Stimulated activated CD4-positive, alpha-beta T cell treated with anti-CD3 and anti-CD28 coated beads, Interleukin-1b, Interleukin-23, amount 100 ng/mL, for 48 hours (primary cell): ENCODE measurements around the gene ALDH7A1.
"Not testable (repeated sequence)": the region's sequence is repeated elsewhere in the genome, so short reads cannot be mapped to it uniquely, and the experiment has no call there.

Experiments
- DNase-seq: peaks from one replicate; pipeline ENCODE4 v3.0.0-alpha.2; 2020

The ALDH7A1 gene

DNA sequence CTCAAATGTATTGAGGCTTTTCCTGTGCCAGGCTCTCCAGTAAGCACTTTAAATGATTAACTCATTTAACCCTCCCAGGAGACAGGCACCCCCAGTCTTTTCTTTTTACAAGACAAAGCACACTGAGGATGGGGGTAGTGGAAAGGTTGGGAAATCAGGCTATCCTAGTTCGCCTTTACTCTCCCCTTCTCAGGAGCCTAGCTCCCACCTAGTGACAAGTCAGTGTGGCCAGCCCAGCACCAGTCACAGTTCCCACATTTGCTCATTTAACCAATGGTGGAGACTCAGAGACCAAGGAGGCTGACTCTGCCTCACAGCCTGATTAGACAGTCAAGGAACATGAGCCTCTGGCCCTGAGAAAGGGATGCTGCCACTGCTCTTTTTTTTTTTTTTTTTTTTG lies 3.5 kb downstream of the ALDH7A1 start:
- DNase-seq = no peak

DNA sequence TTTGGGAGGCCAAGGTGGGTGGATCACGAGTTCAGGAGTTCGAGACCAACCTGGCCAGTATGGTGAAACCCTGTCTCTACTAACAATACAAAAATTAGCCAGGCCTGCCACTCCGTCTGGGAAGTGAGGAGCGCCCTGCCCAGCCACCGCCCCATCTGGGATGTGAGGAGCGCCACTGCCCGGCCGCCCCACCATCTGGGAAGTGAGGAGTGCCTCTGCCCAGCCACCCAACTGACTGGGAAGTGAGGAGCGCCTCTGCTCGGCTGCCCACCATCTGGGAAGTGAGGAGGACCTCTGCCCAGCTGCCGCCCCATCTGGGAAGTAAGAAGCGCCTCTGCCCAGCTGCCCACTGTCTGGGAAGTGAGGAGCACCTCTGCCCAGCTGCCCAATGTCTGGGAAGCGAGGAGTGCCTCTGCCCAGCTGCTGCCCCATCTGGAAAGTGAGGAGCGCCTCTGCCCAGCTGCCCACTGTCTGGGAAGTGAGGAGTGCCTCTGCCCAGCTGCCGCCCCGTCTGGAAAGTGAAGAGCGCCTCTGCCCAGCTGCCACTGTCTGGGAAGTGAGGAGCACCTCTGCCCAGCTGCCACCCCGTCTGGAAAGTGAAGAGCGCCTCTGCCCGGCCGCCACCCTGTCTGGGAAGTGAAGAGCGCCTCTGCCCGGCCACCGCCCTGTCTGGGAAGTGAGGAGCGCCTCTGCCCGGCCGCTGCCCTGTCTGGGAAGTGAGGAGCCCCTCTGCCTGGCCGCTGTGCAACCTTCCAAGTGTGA lies 5.3 kb downstream of the ALDH7A1 start:
- DNase-seq = no peak

DNA sequence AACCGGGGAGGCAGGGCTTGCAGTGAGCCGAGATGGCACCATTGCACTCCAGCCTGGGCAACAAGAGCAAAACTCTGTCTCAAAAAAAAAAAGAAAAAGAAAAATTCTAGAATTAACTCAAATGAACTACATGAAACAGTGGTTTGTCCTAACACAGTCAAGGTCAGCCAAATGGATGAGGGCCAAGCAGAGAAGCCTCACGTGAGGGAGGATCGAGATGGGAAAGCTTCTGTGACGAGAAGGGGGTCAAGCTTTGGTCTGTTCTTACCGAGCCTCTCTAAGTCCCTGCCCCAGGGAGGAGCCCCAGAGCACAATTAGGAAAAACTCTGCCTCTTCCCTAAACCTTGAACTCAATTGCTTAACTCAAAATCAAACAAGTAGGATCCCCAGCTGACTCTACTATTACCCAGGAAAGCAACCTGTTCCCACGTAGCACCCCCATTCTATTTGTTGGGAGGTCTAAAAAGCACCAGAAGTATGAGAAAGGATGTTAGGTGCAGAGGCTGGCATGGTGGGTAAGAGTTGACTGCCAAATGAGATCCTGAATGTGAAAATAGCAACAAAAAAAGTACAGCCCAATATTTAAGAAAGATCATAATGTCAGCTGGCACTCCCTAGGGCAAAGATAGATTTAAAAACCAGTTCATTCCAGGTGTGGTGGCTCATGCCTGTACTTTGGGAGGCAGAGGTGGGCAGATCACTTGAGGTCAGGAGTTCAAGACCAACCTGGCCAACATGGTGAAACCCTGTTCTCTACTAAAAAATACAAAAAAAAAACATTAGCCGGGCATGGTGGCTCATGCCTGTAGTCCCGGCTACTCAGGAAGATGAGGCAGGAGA lies 7.2 kb downstream of the ALDH7A1 start:
- no peak for DNase-seq

DNA sequence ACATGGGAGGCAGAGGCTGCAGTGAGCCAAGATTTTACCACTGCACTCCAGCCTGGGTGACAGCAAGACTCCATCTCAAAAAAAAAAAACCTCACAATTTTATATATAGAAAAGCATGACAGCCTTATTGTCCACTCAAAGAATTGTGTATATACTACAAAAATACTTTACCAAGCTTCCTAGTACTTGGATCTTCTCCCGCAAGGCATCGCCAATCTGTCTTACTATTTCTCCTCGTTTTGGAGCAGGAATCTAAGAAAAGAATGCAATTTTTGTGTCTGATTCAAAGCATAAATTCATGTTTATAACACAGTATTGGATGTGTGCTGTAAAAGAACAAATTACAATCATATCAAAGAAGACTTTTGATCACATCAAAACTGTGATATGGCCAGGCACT lies 11.3 kb downstream of the ALDH7A1 start:
- no peak for DNase-seq

DNA sequence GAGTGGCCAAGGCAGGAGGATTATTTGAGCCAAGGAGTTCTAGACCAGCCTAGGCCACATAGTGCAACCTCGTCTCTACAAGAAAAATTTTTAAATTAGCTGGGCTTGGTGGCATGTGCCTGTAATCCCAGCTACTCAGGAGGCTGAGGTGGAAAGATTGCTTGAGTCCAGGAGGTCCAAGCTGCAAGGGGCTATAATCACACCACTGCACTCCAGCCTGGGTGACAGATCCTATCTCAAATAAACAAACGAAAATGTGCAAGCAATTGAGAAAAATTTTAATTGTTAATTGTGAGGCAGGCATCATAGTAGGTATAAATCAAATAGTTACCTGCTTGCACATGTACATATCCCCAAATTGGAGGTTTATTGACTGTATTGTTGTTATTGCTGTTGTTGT lies 15.3 kb downstream of the ALDH7A1 start:
- no peak for DNase-seq

DNA sequence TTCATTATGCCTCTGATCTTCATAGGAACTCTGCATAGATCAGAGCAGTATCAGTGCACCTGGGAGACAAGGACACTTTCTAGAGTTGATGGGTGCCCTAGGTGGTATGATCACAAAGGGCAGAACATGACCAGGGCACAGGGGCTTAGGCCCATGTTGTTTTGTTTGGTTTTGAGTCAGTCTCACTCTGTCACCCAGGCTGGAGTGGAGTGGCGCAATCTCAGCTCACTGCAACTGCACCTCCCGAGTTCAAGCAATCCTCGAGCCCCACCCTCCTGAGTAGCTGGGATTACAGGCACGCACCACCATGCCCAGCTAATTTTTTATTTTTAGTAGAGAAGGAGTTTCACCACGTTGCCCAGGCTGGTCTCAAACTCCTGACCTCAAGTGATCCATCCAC lies 17.6 kb downstream of the ALDH7A1 start:
- no peak for DNase-seq

DNA sequence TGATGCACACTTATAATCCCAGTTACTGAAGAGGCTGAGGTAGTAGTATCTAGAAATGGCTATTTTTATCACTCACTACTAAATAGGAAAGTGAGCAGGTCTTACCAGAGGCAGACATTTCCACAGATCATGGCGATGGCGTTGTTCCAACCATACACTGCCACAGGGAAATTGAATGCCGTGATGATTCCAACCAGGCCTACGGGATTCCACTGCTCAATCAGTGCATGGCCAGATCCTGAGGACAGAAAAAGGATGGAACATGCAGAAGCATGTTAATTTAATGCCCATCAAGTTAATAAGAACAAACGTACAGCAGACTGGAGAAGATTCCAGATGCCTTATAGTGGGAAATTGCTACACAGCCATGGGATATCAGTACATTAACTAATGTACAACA lies 18.0 kb downstream of the ALDH7A1 start:
- DNase-seq = no peak

DNA sequence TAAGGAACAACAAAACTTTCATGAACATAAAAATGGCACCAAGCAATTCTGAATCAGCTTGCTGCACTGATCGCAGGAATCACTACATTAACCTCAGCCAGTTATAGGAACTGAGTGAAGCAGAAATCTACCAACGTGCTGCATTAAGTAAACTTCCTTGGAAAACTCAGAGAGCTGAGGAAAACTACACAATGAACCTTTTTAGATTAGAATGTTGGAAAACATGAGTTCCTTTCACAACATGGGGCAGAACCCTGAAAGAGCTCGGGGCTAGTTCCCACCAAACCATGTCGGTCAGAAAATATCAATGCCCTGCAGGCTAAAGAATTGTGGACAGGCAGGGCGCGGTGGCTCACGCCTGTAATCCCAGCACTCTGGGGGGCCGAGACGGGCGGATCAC lies 19.4 kb downstream of the ALDH7A1 start:
- DNase-seq = no peak

DNA sequence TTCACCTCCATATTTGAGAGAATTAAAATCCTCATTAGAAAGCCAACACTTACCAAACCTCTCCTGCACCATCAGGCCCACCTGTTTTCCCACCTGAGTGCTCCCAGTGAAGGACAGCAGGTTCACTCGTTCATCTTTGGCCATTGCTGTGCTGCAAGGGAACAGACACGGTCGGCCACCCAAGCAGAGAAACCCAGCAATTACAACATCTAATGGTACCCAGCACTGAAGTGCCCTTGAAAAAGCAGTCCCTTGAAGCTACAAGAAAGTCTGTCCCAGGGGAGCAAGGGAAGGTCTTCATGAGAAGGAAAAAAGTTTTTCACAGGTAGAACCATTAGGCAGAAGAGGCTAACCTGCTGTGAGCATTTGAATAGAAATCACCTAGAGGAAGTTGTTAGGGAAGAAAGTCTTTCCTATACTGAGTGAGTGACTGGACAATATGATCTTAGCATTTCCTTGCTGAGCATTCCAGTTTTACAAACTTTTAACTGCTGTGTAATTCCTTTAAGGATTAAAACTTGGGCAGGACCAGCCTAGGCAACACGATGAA lies 26.7 kb downstream of the ALDH7A1 start:
- no peak for DNase-seq

DNA sequence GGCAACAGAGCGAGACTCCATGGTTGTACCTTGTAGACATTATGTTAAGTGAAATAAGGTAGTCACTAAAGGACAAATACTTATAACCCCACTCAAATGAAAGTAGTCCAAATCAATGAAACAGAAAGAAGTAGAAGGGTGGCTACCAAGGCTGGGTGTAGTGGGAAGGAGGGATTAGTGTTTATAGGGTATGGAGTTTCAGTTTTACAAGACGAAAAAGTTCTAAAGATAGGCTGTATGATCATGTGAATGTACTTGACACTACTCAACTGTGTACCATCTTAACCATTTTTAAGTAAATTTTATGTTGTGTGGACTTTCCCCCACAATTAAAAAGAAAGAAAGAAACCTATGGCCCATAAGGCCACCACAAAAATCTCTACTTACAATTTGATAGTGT lies 32.2 kb downstream of the ALDH7A1 start:
- no peak for DNase-seq

DNA sequence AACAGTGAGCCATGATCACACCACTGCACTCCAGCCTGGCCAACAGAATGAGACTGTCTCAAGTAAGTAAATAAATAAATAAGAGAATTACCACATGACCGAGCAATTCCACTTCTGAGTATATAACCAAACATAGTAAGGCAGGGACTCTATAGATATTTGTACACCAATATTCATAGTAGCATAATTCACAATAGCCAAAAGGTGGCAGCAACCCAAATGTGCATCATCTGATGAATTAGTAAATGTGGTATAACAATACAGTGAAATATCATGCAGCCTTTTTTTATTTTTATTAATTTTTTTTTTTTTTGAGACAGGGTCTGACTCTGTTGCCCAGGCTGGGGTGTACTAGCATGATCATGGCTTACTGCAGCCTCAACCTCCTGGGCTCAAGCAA lies 33.1 kb downstream of the ALDH7A1 start:
- DNase-seq = no peak

DNA sequence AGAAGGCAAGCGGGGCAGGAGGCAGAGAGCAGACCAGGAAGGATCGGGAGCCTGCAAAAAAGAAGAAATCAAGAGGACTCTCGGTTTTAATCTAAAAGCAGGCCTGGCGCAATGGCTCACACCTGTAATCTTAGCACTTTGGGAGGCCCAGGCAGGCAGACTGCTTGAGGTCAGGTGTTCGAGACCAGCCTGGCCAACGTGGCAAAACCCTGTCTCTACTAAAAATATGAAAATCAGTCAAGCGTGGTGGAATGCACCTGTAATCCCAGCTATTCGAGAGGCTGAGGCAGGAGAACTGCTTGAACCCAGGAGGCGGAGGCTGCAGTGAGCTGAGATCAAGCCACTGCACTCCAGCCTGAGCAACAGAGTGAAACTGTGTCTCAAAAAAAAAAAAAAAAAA lies 39.9 kb downstream of the ALDH7A1 start:
- not testable (repeated sequence) for DNase-seq

DNA sequence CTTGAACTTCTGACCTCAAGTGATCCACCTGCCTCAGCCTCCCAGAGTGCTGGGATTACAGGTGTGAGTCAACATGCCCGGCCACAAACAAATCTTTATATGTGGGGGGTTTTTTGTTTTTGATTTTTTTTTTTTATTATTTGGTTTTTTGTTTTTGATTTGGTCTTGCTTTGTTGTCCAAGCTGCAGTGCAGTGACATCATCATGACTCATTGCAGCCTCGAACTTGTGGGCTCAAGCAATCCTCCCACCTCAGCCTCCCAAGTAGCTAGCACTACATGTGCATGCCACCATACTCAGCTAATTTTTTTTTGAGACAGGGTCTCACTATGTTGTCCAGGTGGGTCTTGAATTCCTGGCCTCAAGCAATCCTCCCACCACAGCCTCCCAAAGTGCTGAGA lies 42.4 kb downstream of the ALDH7A1 start:
- DNase-seq = no peak

DNA sequence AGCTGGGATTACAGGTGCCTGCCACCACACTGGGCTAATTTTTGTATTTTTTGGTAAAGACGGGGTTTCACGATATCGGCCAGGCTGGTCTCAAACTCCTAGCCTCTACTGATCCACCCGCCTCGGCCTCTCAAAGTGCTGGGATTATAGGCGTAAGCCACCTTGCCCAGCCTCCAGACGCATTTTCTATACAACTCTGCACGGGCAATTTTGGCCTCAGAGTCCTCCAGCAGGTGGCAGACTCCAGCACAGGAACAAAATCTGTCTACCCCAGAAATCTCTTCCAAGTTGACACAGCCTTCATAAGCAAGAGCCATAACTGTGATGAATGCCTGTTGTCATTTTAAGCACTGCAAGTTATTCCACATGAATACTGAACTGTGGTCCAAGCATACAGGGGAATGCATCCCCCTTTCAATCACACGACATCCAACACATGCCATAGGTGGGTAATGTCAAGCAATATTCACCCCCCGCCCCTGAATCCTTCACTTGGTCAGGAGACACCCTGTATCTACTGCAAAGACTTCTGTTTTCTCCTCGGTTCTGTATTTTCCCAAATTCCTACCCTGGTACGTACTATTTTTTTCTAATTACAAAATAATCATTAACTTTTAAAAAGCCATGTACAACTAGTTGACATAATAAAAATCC lies 50.8 kb downstream of the ALDH7A1 start:
- peak; percentile 30 for DNase-seq

DNA sequence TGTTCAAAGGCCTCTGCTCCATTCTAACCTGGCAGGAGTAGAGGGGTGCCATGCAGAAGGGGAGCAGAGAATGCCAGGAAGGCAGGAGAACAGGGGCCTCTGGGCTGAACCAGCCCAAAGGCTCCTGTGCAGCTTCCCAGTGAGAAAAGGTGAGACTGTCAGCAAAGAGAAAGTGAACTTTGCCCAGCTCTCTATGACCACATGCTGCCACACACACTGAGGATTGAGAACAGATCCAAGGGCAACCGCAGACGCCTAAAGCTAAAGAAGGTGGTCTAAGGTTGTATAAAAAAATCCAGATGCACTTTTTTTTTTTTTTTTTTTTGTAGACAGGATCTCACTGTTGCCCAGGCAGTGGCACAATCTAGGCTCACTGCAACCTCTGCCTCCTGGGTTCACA lies 51.4 kb downstream of the ALDH7A1 start:
- no peak for DNase-seq

DNA sequence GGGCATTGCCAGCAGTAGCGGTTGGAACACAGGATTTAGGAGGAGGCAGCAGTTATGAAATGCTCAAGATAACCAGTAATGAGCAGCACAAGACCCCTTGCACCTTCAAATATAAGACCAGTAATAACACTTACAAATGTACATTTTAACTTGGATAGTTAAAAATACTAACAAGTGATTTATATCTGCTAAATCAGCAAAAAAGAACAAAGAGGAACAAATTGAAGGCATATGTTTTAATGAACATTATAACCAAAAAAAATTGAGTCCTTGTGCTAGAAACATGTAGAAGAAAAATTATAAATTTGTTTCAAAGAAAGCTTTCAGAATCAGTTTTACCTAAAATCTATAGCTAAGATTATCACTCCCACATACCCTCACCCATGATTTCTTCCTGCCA lies 52.0 kb downstream of the ALDH7A1 start:
- no peak for DNase-seq

DNA sequence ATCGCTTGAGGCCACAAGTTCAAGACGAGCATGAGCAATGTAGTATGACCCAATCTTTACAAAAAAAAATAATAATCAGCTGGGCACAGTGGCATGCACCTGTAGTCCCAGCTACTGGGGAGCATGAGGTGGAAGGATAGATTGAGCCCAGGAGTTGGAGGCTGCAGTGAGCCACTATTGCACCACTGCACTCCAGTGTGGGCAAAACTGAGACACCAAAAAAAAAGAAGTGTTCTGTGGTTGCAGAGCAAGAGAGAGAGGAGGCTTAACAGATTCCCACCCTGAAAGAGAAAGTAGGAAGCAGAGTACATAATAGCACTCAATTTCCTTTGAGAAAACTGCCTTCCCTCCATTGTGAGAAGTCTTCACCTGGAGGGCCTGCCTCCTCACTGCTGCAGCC lies 52.6 kb downstream of the ALDH7A1 start:
- no peak for DNase-seq

DNA sequence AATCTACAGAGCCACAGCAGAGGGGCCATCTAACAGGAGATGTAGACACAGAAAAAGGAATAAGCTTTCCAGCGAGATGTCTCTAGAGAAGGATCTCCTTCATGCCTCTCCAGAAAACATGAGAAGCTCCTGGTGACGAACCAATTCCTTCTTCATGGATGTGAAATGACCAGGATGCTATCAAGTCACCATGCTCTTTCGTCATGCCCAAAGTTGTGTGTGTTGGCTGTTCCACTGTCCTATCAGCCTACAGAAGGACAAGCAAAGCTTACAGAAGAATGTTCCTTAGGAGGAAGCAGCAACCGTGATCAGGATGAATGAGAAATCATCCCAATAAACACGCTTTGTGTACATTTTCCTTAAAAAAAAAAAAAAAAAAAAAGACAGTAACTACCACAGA lies 54.4 kb downstream of the ALDH7A1 start:
- no peak for DNase-seq

DNA sequence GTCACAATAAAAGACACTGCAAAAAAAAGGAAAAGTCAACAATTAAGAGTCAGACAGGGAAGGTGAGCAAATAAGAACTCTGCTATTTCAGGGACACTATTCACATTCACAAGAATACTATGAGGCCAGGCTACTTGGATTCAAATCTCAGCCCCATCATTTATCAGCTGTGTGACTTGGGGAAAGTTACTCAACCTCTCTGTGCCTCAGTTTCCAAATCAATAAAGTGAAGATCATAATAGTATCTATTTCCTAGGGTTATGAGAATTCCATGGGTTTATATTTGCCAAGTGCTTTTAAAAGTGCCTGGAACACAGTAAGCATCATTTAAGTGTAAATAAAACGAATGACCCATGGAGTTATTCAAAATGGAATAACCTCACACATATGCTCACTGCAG lies 56.4 kb downstream of the ALDH7A1 start:
- DNase-seq = no peak

DNA sequence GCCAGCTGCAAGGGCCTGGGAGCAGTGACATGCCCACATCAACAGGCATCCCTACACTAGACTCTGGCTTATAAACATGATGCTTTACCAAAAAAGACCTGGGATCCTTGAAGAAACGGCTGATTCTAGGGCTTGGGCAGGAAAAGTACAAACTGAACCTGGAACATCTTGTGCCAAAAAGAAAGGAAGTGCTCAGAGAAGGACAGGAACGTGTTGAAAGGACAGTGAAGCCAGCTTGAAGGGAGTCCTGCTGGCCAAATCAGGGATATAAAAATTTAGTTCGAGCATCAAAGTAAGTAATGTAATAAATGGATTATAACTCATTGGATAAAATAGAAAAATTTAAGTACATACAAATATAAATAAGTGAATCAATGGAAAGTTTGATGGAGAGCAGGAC lies 58.1 kb downstream of the ALDH7A1 start:
- no peak for DNase-seq

DNA sequence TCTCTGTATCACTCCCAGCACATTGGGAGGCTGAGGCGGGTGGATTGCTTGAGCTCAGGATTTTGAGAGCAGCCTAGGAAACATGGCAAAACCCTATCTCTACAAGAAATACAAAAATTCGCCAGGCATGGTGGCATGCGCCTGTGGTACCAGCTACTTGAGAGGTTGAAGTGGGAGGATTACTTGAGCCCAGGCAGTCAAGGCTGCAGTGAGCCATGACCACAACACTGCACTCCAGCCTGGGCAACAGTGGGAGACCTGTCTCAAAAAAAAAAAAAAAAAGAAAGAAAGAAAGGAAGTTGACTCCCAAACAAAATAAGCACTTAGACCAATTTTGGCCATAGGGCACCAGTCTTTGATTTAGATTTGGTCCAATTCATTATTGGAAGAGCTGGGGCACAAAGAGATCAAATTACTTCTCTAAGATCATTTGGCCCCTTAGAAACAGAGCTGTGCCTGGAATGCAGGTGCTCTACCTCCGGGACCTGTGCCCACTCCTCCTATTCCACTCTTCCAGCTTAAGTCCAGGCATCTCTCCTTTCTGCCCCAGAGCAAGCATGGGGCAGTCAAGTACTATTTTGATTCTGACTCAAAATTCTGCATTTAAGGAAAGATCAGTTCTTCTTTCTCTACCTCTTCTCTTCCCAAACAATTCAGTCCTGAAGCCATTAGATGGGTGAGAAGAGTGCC lies 59.0 kb downstream of the ALDH7A1 start:
- no peak for DNase-seq

DNA sequence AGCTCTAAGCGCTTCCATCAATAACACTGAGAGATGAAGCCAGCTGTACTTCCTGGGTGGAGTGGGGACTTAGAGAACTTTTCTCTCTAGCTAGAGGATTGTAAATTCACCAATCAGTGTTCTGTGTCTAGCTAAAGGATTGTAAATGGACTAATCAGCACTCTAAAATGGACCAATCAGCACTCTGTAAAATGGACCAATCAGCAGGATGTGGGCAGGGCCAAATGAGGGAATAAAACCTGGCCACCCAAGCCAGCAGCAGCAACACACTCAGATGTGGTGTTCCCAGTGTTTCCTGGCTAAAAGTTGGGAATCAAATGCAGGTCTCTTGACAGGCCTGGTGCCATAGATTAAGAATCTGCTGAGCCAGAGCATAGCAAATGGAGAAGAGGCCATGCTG lies 60.5 kb downstream of the ALDH7A1 start:
- DNase-seq = no peak

DNA sequence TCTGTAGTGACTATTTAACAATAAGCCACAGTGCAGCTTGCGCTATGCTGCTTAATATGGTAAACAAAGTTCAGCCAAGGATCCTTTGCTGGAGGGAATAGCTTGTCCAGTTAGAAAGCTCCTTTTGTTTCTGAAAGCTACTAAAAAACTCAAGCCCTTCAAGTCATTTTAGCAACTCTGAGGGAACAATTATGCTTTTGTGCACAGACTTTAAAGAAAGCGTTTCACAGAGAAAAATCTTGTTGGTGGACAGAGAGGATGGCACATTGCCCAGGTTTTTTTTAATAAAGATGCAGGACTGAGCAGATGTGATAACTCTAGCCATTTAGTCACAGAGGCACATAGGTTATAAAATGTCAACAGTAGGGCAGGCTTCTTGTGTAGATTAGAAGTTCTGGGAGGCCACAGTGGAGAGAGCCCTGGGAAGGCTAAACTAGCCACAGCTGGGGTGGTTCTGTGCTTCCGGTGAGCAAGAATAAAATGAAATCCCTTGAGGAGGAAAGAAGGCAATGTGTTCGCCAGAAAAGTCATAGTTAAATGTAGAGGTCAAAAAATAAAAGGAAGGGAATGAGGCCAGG lies 63.4 kb downstream of the ALDH7A1 start:
- DNase-seq = no peak
